GM12873 (cell line): ENCODE measurements around the gene CARD11.

Experiments used
- CTCF ChIP-seq: IDR thresholded peaks from 2 replicates; pipeline ENCODE4 v1.5.1; 2012; ENCODE audit warnings: low read depth, mild to moderate bottlenecking, moderate library complexity, low read length, control low read depth; ENCODE audit not compliant: insufficient read depth; ENCODE audit errors: missing control alignments

The CARD11 gene

DNA sequence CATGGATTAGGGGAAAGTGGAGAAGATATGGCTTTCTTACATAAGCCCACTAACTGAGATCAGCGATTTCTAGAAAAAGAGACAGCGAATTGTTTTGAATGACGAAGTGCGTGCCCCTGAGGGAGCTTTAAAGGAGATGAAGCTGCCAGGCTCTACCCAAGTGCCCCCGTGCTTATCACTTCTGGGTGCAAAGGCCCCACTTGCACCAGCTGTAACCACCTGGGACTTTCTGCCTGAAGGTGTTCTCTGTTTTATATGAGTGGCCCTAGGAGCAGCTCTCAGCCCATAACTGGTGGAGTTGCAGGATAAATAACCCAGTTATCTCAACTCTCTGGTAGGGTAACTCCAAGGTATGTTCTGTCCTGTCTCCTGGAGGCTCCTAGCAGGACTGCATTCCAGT lies 20.4 kb upstream of the CARD11 start:
- TF ChIP-seq CTCF, result no peak

DNA sequence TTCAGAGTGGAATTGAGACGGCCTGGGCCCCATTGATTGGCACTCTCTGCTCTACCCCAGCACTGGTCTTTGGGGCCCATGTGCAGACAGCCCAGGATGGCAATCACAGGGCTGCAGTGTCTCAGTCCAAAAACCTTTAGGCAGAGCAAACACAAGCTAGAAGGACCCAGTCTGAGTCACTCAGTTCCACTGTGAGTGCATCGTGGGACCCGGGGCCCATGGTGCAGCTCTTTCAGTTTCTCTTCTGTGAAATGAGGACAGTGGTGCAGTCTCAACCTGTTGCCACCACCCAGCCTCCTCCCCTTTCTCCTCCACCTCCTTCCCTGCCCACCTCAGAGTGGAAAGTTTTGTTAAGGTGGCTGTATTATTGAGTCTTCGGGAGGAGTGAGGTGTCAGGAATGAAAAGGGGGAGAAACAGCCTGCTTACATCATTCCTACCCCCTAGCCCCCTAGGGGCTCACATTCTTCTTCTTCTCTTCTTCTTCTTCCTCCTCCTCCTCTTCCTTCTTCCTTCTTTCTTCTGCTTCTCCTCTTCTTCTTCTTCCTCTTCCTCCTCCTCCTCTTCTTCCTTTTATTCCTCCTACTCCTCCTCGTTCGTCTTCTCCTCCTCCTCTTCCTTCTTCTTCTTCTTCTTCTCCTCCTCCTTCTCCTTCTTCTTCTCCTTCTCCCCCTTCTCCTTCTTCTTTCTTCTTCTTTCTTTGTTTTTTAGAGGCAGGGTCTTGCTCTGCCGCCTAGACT lies 19.5 kb upstream of the CARD11 start:
- TF ChIP-seq CTCF, result no peak

DNA sequence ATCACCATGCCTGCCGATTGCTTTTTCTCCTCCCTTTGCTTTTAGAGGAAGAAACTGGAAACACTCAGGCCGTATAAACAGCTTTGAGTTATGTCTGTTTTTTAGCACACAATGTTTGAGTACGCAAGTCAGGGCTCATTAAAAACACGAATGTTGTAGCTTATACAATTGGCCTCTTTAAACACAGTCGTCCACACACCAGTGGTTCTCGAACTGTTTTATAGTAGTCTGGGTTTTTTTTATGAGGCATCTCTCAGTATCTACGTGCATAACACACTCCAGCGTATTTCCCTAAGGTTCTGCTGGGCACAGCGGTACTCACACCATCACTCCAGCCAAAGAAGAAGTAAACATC lies 13.4 kb upstream of the CARD11 start:
- TF ChIP-seq CTCF, result no peak

DNA sequence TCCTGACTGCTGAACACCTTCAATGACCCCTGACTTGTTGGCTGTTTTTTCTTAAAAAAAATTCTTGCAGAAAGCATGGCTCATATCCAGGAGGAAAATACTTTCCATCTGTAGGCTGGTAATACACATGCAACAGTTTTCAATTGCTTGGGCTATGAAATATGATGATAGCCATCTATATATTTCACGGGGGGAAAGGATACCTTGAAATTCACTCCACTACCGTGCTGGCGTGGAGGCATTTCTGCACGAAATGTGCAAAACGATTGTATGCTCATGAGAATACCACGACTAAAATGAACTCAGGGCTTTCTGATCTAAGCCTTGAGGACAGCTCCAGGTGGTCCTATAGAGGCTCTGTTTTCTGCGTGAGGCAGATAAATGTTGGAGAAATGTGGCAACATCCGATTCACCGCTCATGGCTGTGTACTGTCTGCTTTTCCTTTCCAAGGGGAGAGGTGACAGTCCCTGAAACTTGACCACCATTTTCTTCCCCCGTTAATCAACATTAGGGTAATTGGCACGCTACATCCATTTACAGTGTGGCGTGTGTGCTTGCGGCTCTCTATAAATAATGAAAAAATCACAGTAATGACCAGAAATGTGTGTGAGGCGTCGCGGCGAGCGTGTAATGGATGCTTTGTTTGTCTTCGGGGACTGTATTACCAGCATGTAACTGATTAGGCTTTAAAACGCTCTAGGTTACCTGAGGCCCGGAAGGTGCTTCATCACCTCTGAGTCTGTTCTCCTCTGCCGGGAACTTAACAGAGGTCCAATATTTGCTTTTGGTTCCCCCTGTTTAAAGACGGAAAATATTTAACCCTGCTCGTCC lies 12.8 kb upstream of the CARD11 start:
- TF ChIP-seq CTCF, result no peak

GRCh38 chr7:3055626-3056025 lies 12.0 kb upstream of the CARD11 start:
- TF ChIP-seq CTCF, result no peak

GRCh38 chr7:3042861-3043489 lies 692 bp downstream of the CARD11 start:
- no peak for TF ChIP-seq CTCF
